ENCODE results near the gene STX2. TPM values are rescaled to one million over a fixed set of nuclear protein-coding genes. Genes with fewer than 3 reads are reported as not detected.
A peak's percentile ranks its signal among the peaks of the same experiment; 100 is the strongest.

The STX2 gene
- polyA plus RNA-seq, 2 of the 4 experiments (the other 2 are of a cell fraction) = 26.8 to 51.3 TPM

- peak; percentile 7 for FAIRE-seq
- Histone ChIP-seq H3K4me3 (peak overlapping the region; percentile 98), H3K27ac (peak overlapping the region; percentile 100), H3K9me3 (no peaks in the 10 kb centered on the region), H3K4me1 (peaks cover 30% of the 10 kb centered on the region), H3K4me2 (peak overlapping the region; percentile 86)
- 26% methylated on average over 25 of the region's 31 CpGs for whole genome bisulfite sequencing (ENCODE audit: missing lambda C conversion rate)
- CTCF ChIA-PET = interaction anchor here (0.5 to 1.8 kb wide), 10 partner anchors 18 to 1314 kb away, joined by 3 to 9 read pairs (median 4); partner anchors contain the start of gene STX2
- DNase-seq (ENCODE audit: low read depth in 1 of 2, low spot score in 1 of 2) = peak; percentile 98
- peak; percentile 88 to 95 for ATAC-seq
- no peak for TF ChIP-seq ZNF302 (CRISPR knock-in tag; IDR thresholded peaks at IDR 0.05)
- peak in 1 of 2 experiments; percentile 67; a peak in 4 of 5 replicates for TF ChIP-seq JUN (IDR thresholded peaks at IDR 0.05)
- no peak for TF ChIP-seq CBX8 (IDR thresholded peaks at IDR 0.05)
- TF ChIP-seq FOXS1 (CRISPR knock-in tag; IDR thresholded peaks at IDR 0.05) = no peak
- TF ChIP-seq CBX2 (IDR thresholded peaks at IDR 0.05; ENCODE audit: borderline replicate concordance, low read depth) = no peak
- TF ChIP-seq KDM5A (IDR thresholded peaks at IDR 0.05) = no peak
- no peak for TF ChIP-seq FOSL2 (IDR thresholded peaks at IDR 0.05)
- peak; percentile 69 for TF ChIP-seq FOSL2 (CRISPR knock-in tag; IDR thresholded peaks at IDR 0.05)
- peak; percentile 11 to 29; a peak in 1 of 5 replicates for TF ChIP-seq RAD21 (conservative IDR thresholded peaks at IDR 0.05 in 1 of 2, IDR thresholded peaks at IDR 0.05 in 1 of 2)
- no peak; the same call in 1 of the 2 replicates for TF ChIP-seq HOXA7 (CRISPR knock-in tag; IDR thresholded peaks at IDR 0.05)
- TF ChIP-seq FOSB (CRISPR knock-in tag; IDR thresholded peaks at IDR 0.05) = no peak; the same call in 1 of the 2 replicates
- peak; percentile 36; the same call in 2 of the 3 replicates for TF ChIP-seq CTCF (IDR thresholded peaks at IDR 0.05)
- peak; percentile 41; the same call in 1 of the 3 replicates for TF ChIP-seq SMC3 (IDR thresholded peaks at IDR 0.05)
- no peak for TF ChIP-seq HES2 (IDR thresholded peaks at IDR 0.05)
- peak; percentile 38 for TF ChIP-seq POLR2A (IDR thresholded peaks at IDR 0.05; ENCODE audit: low read length)
- peak; percentile 12; the same call in 1 of the 2 replicates for TF ChIP-seq GATA3 (IDR thresholded peaks at IDR 0.05; ENCODE audit: borderline replicate concordance)
- TF ChIP-seq POLR2AphosphoS2 (conservative IDR thresholded peaks at IDR 0.05; ENCODE audit: low read length) = no peak
- TF ChIP-seq NPAS2 (CRISPR knock-in tag; IDR thresholded peaks at IDR 0.05; ENCODE audit: borderline replicate concordance) = no peak
- TF ChIP-seq ZSCAN20 (CRISPR knock-in tag; IDR thresholded peaks at IDR 0.05) = no peak
- TF ChIP-seq, protein P1, sequence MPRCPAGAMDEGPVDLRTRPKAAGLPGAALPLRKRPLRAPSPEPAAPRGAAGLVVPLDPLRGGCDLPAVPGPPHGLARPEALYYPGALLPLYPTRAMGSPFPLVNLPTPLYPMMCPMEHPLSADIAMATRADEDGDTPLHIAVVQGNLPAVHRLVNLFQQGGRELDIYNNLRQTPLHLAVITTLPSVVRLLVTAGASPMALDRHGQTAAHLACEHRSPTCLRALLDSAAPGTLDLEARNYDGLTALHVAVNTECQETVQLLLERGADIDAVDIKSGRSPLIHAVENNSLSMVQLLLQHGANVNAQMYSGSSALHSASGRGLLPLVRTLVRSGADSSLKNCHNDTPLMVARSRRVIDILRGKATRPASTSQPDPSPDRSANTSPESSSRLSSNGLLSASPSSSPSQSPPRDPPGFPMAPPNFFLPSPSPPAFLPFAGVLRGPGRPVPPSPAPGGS (IDR thresholded peaks at IDR 0.05) = no peak
- no peak for TF ChIP-seq RNF2 (IDR thresholded peaks at IDR 0.05; ENCODE audit: borderline replicate concordance, low read depth)
- TF ChIP-seq HOXB13 (CRISPR knock-in tag; IDR thresholded peaks at IDR 0.05; ENCODE audit: low read depth) = no peak
- TF ChIP-seq JUNB (IDR thresholded peaks at IDR 0.05) = no peak
- TF ChIP-seq NR3C1 (IDR thresholded peaks at IDR 0.05) = no peak
- peak in 1 of 2 experiments; percentile 80; a peak in 2 of 4 replicates for TF ChIP-seq CEBPB (IDR thresholded peaks at IDR 0.05)
- TF ChIP-seq MYC (IDR thresholded peaks at IDR 0.05; ENCODE audit: borderline replicate concordance, low read length) = no peak; the same call in 1 of the 2 replicates
- TF ChIP-seq, protein P2, sequence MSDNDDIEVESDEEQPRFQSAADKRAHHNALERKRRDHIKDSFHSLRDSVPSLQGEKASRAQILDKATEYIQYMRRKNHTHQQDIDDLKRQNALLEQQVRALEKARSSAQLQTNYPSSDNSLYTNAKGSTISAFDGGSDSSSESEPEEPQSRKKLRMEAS (IDR thresholded peaks at IDR 0.05) = no peak; the same call in none of the 2 replicates
- no peak for TF ChIP-seq HDAC2 (IDR thresholded peaks at IDR 0.05)
- no peak for TF ChIP-seq RCOR1 (IDR thresholded peaks at IDR 0.05; ENCODE audit: low read depth, low read length)
- POLR2A ChIA-PET = interaction anchor here (0.6 to 1.3 kb wide), 4 partner anchors 8 to 1225 kb away, joined by 3 to 5 read pairs (median 3); no protein-coding TSS in a partner anchor
These were observed 31.6 kb upstream of the STX2 start for GRCh38 chr12:130870442-130871285.

Measured in A549 (cell line).